ENCODE measurements around the gene MPO.

Gene MPO, protein sequence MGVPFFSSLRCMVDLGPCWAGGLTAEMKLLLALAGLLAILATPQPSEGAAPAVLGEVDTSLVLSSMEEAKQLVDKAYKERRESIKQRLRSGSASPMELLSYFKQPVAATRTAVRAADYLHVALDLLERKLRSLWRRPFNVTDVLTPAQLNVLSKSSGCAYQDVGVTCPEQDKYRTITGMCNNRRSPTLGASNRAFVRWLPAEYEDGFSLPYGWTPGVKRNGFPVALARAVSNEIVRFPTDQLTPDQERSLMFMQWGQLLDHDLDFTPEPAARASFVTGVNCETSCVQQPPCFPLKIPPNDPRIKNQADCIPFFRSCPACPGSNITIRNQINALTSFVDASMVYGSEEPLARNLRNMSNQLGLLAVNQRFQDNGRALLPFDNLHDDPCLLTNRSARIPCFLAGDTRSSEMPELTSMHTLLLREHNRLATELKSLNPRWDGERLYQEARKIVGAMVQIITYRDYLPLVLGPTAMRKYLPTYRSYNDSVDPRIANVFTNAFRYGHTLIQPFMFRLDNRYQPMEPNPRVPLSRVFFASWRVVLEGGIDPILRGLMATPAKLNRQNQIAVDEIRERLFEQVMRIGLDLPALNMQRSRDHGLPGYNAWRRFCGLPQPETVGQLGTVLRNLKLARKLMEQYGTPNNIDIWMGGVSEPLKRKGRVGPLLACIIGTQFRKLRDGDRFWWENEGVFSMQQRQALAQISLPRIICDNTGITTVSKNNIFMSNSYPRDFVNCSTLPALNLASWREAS

DNA sequence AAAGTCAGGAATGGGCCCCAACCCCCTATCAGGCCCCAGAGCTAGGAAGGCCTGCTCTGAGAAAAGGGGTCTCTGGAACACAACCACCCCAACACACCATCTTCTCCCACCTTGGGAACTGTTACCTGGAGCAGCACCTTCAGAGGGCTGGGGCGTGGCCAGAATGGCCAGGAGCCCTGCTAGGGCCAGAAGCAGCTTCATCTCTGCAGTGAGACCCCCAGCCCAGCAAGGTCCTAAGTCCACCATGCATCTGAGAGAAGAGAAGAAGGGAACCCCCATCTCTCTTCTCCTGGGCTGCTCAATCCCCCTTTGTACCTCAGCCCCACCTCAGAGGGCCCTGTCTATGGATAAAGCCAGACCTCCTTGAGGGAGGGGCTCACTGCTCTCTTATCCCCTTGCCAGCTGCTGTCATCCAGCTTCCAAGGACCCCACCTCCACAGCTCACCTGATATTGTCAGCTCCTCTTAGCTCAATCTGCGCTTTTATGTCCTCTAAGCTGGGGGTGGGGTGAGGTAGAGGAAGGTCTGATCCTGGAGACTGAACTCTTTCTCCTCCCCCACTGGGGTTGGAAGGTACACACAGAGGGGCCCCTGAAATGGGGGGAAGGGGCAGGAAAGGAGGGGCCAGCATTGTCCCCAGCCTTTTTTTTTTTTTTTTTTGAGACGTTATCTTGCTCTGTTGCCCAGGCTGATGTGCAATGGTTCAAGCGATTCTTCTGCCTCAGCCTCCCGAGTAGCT is at the start of gene MPO:
TSS of gene MPO (minus strand) at position 456 of the 738 bp plus-strand sequence. CDS start at position 279, 177 bp downstream.
- DNase-seq = no peak

DNA sequence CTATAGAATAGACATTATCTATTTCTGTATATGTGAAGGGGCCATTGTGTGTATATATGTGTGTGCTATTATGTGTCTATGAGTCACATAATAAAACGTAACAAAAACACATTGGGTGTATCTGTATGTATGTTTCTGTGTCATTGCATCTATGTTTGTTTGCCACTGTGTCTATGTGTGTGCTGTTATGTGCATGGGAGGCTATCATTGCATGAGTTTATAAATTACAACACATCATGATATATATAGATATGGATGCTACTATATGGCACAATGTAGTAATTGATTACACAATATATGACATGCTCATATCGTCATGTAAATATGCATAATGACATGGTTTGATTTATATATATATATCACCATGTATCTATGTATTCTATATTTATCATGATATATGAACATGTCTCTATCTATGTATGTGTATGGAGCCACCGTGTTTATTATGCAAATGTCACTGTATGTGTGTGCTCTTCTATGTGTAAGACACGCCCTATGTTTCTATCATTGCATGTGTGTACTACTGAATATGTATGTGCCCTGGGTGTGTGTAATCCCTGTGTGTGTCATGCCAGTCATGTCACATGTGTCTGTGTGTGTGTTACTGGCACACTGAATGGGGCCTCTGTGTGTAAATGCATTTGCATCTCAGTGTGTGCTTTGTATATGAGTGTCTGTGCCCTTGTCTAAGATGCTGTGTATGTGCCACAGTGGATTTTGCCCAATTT is 49.2 kb upstream of the MPO start:
- no peak for DNase-seq

DNA sequence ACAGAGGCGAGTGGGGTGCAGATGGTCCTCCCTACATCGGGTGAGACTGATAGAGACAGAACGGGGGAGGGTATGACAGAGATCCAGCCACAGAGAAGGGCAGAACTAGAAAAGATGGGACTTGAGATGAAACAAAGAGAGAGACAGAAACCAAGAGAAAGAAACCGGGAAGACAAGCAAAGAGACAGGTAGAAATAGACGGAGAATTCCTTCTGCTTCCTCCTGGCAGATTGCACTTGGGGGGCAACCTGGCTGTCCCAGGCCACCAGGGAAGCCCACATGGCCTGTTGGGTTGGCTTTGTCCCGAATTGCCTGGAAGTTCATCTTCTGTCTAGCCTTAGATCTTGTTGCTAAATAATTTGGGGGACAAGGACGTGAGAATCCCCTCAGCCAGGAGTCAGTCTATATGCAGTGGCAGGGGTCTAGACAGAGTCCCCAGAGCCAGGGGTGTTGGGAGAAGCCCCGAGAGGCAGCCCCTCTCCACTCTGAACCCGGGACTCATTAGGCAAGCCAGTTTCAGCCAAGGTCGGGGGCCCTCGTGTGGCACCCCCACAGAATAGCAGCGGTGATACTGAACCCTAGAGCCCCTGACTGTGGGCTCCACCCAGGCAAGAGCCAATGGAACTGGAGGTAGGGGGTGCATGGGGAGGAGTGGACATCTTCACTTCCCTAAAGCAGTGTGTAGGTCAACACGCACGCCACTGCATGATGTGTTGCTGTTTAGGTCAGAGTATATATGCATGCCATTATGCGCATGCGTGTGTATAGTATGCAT is 48.5 kb upstream of the MPO start:
- DNase-seq = no peak

DNA sequence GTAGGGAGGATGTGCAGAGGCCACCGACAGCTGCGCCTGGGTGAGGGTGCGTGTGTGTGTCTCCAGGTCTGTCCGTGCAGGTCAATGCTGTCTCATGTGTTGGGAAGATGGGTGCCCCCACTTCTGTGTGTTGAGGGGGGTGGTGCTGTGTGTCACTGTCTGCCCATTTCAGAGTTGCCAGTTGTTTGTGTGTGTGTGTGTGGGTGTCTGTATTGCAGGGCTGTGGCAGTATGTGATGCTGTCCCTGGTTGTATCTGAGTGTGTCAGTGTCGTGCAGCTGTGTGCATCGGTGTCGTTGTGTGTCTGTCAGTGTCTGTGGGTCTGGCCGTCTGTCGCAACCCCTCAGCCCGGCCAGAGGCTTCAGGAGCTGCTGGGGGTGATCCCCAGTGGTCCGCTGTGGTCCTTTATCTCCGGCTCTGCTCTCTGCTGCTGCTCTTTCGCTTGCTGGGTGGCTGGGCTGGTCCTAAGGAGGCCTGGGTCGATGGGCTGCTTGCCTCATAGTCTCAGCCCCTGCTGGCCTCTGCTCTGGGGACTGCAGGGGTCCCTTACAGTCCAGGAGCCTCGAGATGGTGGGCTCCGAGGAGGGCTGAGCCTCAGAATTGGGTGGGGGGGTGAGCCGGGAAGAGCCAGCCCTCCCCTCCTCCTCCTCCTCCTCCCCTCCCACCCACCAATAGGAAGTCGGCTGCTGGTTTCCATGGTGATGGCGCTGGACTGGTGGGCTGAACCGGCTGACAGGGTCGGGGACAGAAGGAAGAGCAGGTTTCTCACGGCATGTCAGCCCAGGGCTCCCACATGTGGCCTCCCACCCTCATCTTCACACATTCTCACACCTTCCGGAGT is 47.7 kb upstream of the MPO start, which contains the start of gene TSPOAP1:
TSS of gene TSPOAP1 (minus strand) at position 601 of the 840 bp plus-strand sequence. CDS start 875 bp downstream, outside the sequence.
- DNase-seq = no peak

DNA sequence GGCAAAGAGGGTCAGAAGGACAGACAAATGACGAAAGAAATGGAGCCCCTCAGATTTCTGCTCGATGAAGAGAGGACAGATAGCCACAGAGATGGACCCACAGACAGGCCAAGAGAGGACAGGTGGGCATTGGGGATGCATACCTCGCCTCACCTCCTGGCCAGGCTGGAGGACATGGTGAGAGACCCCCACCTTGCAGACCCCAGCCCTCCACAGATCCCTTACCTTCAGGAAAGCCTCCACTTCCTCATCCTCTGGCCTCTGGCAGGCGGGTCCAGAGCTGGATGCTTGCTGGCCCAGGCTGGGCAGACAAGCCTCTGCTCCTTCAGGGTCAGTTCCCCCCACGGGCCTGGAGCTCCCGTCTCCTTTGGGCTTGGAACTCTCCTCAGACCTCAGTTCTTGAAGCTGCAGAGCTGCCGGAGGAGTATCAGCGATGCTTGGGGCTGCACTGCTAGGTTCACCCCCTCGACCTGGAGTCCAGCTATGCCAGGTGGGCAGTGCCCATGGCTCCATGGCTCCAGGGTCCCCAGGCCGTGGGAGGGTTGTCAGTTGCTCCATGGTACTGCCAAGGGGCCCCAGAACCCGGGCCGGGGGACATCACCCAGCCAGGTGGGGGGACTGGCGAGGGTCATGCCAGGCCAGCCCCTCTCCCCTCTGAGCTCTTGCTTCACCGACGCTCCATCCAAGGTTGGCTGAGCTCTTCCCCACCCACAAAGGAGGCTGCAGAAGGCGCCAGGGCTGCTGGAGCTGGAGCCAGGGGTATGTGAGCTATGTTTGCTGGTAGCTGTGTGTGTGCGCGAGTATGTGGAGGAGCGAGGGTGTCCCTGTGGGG is 46.8 kb upstream of the MPO start:
- no peak for DNase-seq

DNA sequence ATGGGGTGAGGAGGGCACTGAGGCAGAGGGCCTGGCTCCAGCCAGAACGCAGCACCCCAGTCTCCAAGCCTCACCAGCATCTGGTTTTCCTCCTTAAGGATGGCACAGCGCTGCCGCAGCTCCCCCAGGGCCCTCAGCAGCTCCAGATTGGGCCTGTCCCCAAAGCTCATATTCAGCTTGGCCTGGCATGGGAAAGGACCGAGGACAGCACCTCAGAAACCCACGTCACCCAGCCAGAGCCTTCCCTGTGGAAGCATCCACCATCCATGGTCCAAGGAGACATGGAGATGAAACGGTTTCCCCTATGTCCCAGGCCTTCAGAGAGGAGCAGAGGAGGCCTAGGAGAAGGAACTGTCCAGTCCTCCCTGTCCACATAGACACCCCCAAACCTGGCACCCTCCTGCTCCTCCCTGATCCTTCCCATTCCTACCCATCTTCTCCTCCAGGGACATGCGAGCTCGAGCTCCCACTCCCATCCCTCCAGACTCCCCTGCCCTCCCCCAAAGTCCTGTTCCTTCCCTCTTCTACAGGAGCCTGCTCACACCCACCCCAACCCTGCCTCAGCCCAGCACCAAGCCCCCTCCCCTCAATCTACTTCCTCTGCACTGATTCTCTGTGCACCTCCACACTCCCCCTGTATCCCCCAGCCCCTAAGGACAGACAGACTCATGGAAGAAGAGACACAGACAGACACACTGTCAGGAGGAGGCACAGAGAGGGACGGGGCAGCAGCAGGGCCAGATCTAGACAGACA is 46.1 kb upstream of the MPO start:
- no peak for DNase-seq

DNA sequence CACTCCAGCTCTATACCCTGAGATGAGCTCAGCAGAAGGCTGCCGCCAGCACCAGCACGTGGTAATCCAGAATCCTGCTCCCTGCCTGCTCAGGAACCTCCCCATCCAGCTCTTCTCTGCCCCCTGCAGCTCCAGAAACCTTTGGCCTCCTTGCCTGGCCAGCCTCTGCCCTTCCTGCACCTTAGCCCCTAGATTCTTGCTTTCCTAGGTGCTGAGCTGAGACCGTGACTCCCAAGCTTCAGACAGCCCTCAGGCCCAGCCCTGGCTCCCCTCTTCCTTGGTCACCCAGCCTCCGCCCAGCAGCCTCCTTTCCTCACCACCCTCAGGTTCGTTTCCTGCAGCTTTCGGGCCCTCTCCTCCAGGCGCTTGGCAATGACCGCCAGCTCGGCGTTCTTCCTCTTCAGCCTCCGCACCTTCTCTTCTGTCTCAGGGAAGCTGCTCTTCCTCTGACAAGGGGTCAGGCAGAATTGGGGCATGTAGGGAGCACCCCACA is 45.3 kb upstream of the MPO start:
- no peak for DNase-seq

DNA sequence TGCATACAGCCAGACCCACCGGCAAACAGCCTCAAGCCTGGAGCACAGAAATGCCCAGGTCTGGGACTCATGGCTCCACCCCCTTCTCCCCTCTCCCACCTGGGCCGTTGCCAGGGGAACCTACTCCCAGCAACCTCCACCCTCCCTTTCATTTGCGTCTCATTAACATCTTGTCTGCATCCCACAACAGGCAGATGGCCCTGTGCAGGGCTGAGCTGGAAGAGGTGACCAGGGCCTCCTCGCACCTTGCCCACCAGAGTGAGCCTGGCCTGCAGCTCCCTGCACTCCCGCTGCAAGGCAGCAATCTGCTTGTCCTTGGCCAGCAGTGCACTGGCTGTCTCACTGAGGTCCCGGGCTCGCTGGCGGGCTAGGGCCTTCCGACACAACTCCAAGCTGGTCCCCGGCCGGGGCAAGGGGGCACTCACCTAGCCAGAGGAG is 44.6 kb upstream of the MPO start:
- DNase-seq = no peak

DNA sequence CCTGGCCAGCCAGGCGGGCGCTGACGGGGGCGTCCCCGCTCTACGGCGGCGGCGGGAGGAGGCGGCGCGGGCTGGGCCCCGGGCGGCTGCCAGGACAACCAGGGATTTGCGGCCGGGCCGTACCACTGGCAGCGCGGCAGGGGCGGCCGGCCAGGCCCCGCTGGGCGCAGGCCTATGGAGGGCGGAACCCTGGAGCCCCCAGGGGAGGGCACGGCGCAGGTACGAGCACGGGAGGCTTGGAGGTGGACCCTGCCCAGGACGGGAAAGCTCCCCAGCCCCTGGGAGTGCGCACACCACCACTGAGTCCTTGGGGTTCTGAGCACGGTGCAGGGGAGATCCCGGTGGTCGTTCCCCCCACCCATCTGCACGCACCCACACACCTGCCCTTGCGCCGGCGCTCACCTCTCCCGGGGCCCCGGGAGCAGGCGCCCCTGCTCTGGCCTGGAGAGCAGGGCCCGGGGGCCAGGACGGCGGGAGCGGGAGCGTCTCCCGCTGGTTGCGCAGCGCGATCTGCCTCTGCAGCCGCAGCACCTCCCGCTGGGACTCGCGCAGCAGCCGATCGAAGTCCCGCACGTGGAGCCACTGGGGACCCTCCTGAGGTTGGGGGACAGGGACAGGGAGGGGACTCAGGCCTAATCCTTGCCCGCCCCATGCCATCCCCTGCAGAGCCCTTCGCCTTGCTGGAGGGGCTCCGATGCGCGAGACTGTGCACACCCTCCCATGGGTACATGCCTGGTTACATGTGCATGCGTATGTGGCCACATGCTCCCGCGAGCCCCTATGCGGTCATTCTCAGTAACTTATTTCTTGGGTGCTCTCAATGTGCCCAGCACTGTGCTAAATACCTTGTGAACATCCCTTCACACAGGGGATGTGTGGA is 43.9 kb upstream of the MPO start:
- DNase-seq = no peak

DNA sequence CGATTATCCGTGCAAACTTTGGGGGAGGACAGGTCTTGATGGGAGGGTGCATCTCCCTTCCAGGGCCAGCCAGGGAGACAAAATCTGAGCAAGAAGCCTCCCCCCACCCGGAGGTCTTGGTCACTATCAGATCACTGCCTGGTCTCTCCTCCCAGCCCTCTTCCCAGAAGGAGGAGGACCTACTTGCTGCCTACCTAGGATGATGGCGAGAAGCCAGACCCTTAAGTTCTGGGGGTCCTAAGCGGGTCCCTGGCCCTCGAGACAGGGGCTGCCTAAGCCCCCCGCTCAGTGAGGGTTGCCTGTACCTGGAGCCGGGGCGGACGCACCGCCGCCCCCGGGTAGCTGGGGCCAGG is 43.3 kb upstream of the MPO start:
- no peak for DNase-seq

DNA sequence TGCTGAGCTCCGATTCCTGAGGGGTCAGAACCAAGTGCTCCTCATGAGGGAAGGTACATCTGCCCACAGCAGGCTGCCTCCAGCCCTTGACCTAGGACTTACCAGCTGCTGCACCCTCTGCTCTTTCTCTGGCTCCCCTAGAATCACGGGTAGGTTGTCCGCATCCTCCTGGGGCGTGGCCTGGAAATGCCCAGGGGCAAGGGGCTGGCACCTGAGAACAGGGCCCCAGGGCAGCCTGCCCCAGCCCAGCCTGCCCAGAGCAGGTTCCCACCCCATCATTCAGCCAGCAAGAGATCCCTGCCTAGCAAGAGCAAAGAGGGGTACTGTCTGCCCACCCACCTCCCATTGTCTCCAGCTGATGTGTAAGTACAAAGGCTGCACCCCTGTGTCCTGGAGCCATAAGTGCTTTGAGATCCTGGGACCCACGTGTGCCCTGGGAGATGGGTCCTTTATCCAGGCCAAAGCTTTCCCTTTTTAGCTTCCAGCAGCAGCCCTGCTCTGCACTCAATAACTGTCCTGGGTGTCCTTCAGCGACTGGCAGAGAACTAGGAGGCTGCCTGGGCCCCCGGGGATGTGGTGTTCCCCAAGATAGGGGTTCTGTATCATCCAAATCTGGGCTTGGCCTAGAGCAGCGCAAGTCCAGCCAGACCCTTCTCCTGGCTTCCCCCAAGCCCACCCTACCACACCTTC is 42.8 kb upstream of the MPO start:
- DNase-seq = no peak

DNA sequence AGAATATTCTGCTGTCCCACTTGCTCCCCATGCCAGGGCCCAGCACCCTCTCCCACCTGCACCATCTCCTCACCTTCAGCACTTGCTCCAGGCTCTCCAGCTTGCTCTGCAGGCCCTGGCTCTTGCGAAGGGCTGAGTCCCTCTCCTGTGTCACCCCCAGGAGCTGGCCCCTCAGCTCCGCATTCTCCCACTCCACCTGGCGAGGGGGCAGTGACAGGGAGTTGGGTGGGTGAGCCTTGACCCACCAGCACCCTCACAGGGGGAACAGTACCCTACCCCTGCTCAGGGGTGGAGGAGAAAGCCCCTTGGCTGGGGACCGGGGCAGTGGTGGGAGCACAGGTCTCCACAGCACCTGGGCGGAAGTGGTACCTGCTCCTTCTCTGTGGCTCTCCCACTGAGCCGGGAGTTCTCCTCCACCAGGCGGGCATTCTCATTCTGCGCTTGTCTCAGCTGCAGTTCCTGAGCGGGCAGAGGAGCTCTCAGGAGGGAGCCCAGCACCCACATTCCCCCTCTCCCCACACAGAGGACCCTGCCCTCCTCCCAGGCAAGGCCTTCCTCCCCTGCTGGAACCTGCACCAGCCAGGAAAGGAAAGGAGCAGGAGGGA is 41.9 kb upstream of the MPO start:
- no peak for DNase-seq

DNA sequence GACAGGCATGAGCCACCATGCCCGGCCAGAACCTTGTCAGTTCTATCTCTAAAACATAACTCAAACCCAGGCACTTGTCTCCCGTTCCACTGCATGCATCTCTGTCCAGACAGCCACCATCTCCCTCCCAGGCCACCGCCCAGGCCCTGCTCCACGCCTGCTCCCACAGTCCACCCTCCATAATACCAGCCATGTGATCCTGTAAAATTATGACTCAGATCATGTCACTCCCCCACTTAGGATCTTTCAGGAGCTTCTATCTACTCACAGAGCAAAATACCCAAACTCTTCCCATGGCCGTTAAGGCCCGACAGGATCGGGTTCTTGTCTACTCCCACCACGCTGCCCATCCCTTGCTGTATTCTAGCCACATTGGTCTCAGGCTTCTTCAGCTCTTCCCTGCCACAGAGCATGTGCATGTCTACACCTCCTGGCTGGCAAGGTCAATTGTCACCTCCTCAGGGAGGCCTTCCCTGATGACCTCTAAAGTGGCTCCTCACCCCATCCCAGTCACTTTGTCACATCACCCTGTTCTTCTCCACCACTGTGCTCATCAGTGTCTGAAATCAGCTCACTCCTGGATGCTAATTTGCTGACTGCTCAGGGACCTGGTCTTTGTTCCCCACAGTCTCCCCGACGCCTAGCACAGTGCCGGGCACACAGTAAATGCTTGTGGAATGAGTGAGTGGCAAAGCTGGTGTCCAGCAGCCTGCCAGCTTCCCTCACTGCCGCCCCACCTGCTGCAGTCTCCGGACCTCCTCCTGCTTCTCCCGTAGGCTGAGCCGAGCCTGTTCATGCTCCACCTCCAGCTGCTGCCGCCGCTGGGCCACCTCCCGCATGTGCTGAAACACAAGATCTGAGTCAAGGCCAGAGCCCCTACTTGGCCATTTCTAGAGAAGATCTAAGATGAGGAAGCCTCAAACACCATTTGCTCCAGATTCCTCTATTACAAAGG is 41.1 kb upstream of the MPO start:
- no peak for DNase-seq

DNA sequence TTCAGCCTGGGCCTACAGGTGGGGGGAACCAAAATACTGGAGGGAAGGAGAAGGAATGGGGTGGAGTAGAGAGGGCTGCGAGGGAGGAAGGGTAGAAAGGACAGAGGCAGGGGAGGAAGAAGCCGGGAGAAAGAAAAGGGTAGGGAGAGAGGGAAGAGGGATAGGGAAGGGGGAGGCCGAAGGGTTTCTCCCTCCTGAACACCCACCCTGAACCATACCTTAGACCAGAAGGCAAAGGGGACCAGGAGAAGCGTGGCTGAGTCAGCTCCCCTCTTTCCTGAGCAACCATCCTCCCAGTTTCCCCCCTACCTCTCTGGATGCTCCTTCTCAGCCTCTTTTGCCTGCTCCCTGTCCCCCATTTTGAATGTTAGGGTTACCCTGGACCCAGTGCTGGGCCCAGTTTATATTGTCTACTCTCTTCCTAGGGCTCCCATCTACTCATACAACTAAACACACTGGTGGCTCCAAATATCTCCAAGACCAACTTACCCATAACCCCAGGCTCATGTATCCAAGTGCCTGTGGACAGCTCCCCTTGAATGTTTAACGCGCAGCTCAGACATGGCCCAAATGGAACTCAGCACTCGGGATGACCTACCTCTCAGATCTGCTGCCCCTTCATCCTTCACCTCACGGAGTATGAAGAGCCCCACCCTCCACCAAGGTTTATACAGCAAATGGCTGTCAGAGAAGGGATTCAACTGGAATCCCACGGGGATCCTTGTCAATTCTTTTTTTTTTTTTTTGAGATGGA is 40.0 kb upstream of the MPO start:
- no peak for DNase-seq

DNA sequence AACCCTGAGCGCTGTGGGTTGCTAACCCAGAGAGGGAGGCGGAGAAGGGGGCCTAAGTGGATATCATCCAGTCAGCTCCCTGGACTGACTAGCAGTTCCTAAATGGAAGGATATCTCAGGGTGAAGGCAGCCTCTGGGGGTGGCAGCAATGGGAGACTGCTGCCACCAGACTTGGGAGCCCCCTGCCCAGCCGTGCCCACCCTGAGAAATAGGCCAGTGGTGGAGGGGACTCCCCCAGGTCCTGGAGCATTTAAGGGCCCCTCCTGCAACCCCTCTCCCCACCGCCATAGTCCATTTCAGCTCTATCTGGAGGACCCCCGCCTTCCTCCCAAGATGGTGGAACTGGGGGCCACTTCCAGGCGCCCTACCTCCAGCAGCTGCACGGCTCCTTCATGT is 39.4 kb upstream of the MPO start:
- no peak for DNase-seq

All from NCI-H1694 treated with DMSO at 0.1 percent for 48 hours (cell line).